H1 (cell line): ENCODE data around the gene ARHGAP10. TPM values are rescaled to one million over a fixed set of nuclear protein-coding genes. Genes with fewer than 3 reads are reported as not detected.

Source experiments
- CHD7 ChIP-seq: fragments of 300-600 bp; sonication (generic); IDR thresholded peaks from 2 replicates; pipeline ENCODE4 v1.7.1; 2012; ENCODE audit warnings: low read length, moderate library complexity, mild to moderate bottlenecking, inconsistent platforms; ENCODE audit not compliant: insufficient replicate concordance
- CTBP2 ChIP-seq: IDR thresholded peaks from 2 replicates; pipeline ENCODE4 v1.7.0; 2011; ENCODE audit warnings: borderline replicate concordance, mild to moderate bottlenecking, moderate library complexity, mixed read lengths, low read length; ENCODE audit not compliant: insufficient read depth, insufficient read length
- KDM1A ChIP-seq: fragments of 200-600, 300-600 bp; sonication (generic); IDR thresholded peaks from 2 replicates; pipeline ENCODE4 v1.7.1; 2016; ENCODE audit warnings: mild to moderate bottlenecking, low read length, borderline replicate concordance
- RXRA ChIP-seq: IDR thresholded peaks from 2 replicates; pipeline ENCODE4 v1.6.1; 2011; ENCODE audit warnings: low read depth, mild to moderate bottlenecking, low read length, moderate library complexity; ENCODE audit not compliant: insufficient read depth
- polyA plus RNA-seq, 7 experiments: library from polyadenylated mRNA; depleted of rRNA in 3 of 7; stranded (reverse) in 5 of 7; unstranded in 2 of 7; fragments of >200 nt in 5 of 7; fragments of 200-250 nt in 2 of 7; gene quantifications; 1 replicate in 5 of 7; 2 replicates in 1 of 7; 4 replicates in 1 of 7; pipeline versions ENCODE4 v1.2.1 to v1.2.3, GENCODE V29; 2011 to 2013; ENCODE audit warnings: missing spikeins in 2 of 7, mixed read lengths in 2 of 7
- total RNA-seq: library from RNA; stranded (reverse); fragmentation: NEBNext Ultra II Directional; extraction: Animal tissue kit (Norgen Biotek cat#: 25700); gene quantifications from 2 replicates; pipeline ENCODE4 v1.2.1, GENCODE V29; 2021

ARHGAP10 gene
- total and polyA plus RNA-seq, 2 of the 8 experiments (the other 6 are each of a cell fraction or from before 2014, with no cell fraction given), result 3.7 to 6.1 TPM

DNA sequence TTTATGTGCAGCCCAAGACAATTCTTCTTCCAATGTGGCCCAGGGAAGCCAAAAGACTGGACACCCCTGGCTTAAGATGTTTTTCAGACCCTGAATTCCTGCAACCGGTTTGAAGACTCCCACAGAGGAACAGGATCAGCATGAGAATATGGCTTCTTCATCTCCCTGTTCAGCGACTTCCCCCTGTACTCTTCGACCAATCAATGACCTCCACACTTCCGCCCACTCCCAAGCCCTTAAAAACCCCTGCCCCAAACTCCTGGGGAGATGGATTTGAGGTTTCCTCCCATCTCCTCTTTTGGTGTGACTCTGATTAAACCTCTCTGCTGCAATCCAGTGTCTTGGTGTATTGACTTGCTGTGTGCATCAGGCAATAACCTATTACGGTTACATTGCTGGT lies 365.9 kb downstream of the ARHGAP10 start (continued):
- TF ChIP-seq CHD7 (no peak), KDM1A (no peak), RXRA (no peak), CTBP2 (no peak)
- TF ChIP-seq, all 59 proteins: peak for 1
